22Rv1 (cell line): ENCODE results near the gene MSL2.

Experiments
- H3K27ac ChIP-seq: fragments of 450-650 bp; 2 replicates; pipeline ENCODE4 v1.5.1; 2017
- CTCF ChIP-seq: fragments of 450-650 bp; IDR thresholded peaks from 2 replicates; pipeline ENCODE4 v1.5.1; 2017; ENCODE audit warnings: mild to moderate bottlenecking
- ZFX ChIP-seq: fragments of 450-650 bp; IDR thresholded peaks from 2 replicates; pipeline ENCODE4 v1.6.1; 2017; ENCODE audit warnings: antibody characterized with exemption, borderline replicate concordance

MSL2 gene

GRCh38 chr3:136189859-136190617, 6.1 kb downstream of the MSL2 start:
- TF ChIP-seq CTCF, result no peak
- TF ChIP-seq ZFX, result no peak
- no peak overlapping the region for H3K27ac ChIP-seq

GRCh38 chr3:136189043-136189442, 7.1 kb downstream of the MSL2 start:
- no peak overlapping the region for H3K27ac ChIP-seq
- TF ChIP-seq ZFX (no peak), CTCF (no peak)

GRCh38 chr3:136187868-136188267, 8.3 kb downstream of the MSL2 start:
- TF ChIP-seq ZFX (no peak), CTCF (no peak)
- H3K27ac ChIP-seq, result peak overlapping the region; percentile 20; the same call in 1 of the 2 replicates

GRCh38 chr3:136186846-136187245, 9.3 kb downstream of the MSL2 start:
- TF ChIP-seq ZFX, result no peak
- TF ChIP-seq CTCF, result no peak
- H3K27ac ChIP-seq, result peak overlapping the region; percentile 38

GRCh38 chr3:136186344-136186743, 9.8 kb downstream of the MSL2 start:
- no peak for TF ChIP-seq CTCF
- TF ChIP-seq ZFX, result no peak
- peak overlapping the region; percentile 38 for H3K27ac ChIP-seq

- TF ChIP-seq CTCF (no peak), ZFX (no peak)
- H3K27ac ChIP-seq, result no peak overlapping the region
These were observed 11.4 kb downstream of the MSL2 start for GRCh38 chr3:136184703-136185102.

- TF ChIP-seq ZFX, result no peak
- H3K27ac ChIP-seq, result no peak overlapping the region
These were observed 14.4 kb downstream of the MSL2 start for GRCh38 chr3:136181741-136182140.

- TF ChIP-seq CTCF (no peak), ZFX (no peak)
- no peak overlapping the region for H3K27ac ChIP-seq
These were observed 18.3 kb downstream of the MSL2 start for GRCh38 chr3:136177876-136178275.
